H9 (cell line): ENCODE results near the gene GET3. TPM values are rescaled to one million over a fixed set of nuclear protein-coding genes. Genes with fewer than 3 reads are reported as not detected.

Experiments
- DNase-seq: peaks from one replicate; pipeline ENCODE4 v3.0.0-alpha.2; 2017
- H2AFZ ChIP-seq: one replicate; pipeline ENCODE4 v1.6.1; 2013; ENCODE audit warnings: mild to moderate bottlenecking, low read length, control low read depth, moderate library complexity
- H2AK5ac ChIP-seq: 2 replicates; pipeline ENCODE4 v1.6.1; 2013; ENCODE audit warnings: low read length, control low read depth, mixed read lengths; ENCODE audit not compliant: insufficient read length
- H2BK120ac ChIP-seq: one replicate; pipeline ENCODE4 v1.6.1; 2013; ENCODE audit warnings: low read depth, mild to moderate bottlenecking, low read length, control low read depth, inconsistent platforms; ENCODE audit not compliant: poor library complexity, severe bottlenecking
- H2BK12ac ChIP-seq: 2 replicates; pipeline ENCODE4 v1.6.1; 2013; ENCODE audit warnings: low read length, control low read depth, mixed read lengths, low read depth; ENCODE audit not compliant: insufficient read length
- H2BK15ac ChIP-seq: 2 replicates; pipeline ENCODE4 v1.6.1; 2013; ENCODE audit warnings: low read depth, low read length, control low read depth
- H2BK20ac ChIP-seq: one replicate; pipeline ENCODE4 v1.6.1; 2013; ENCODE audit warnings: low read depth, mild to moderate bottlenecking, low read length, control low read depth, inconsistent platforms; ENCODE audit not compliant: poor library complexity, severe bottlenecking
- H2BK5ac ChIP-seq: 2 replicates; pipeline ENCODE4 v1.6.1; 2013; ENCODE audit warnings: low read length, control low read depth, mixed read lengths; ENCODE audit not compliant: insufficient read length
- H3K14ac ChIP-seq: 2 replicates; pipeline ENCODE4 v1.6.1; 2013; ENCODE audit warnings: low read length, control low read depth; ENCODE audit not compliant: insufficient read depth
- H3K18ac ChIP-seq: 2 replicates; pipeline ENCODE4 v1.6.1; 2013; ENCODE audit warnings: low read depth, mild to moderate bottlenecking, mixed read lengths, low read length, control low read depth; ENCODE audit not compliant: insufficient read length
- H3K23ac ChIP-seq: 2 replicates; pipeline ENCODE4 v1.6.1; 2013; ENCODE audit warnings: low read length, control low read depth, mixed read lengths, low read depth; ENCODE audit not compliant: insufficient read length
- H3K23me2 ChIP-seq: 2 replicates; pipeline ENCODE4 v1.6.1; 2013; ENCODE audit warnings: low read depth, mild to moderate bottlenecking, mixed read lengths, low read length, control low read depth; ENCODE audit not compliant: insufficient read length, poor library complexity, severe bottlenecking
- H3K27ac ChIP-seq: 2 replicates; pipeline ENCODE4 v1.5.1; 2013; ENCODE audit warnings: low read length, control low read depth, mixed read lengths, low read depth; ENCODE audit not compliant: insufficient read length
- H3K27me3 ChIP-seq: 2 replicates; pipeline ENCODE4 v1.6.1; 2013; ENCODE audit warnings: low read length, control low read depth, inconsistent platforms; ENCODE audit not compliant: insufficient read depth
- H3K4ac ChIP-seq: 2 replicates; pipeline ENCODE4 v1.6.1; 2013; ENCODE audit warnings: low read depth, mild to moderate bottlenecking, control low read depth, inconsistent platforms, low read length, moderate library complexity
- H3K4me1 ChIP-seq: 2 replicates; pipeline ENCODE4 v1.6.1; 2013; ENCODE audit warnings: low read length, control low read depth, inconsistent platforms; ENCODE audit not compliant: insufficient read depth
- H3K4me2 ChIP-seq: 2 replicates; pipeline ENCODE4 v1.6.1; 2013; ENCODE audit warnings: low read length, control low read depth, mixed read lengths; ENCODE audit not compliant: insufficient read length, insufficient read depth
- H3K56ac ChIP-seq: 2 replicates; pipeline ENCODE4 v1.6.1; 2013; ENCODE audit warnings: low read depth, mild to moderate bottlenecking, mixed read lengths, low read length, control low read depth; ENCODE audit not compliant: insufficient read length
- H3K79me1 ChIP-seq: 2 replicates; pipeline ENCODE4 v1.6.1; 2013; ENCODE audit warnings: low read depth, mild to moderate bottlenecking, moderate library complexity, low read length, control low read depth, inconsistent platforms; ENCODE audit not compliant: insufficient read depth, poor library complexity, severe bottlenecking
- H3K79me2 ChIP-seq: 2 replicates; pipeline ENCODE4 v1.6.1; 2013; ENCODE audit warnings: low read length, control low read depth, inconsistent platforms; ENCODE audit not compliant: insufficient read depth
- H3K9ac ChIP-seq: 2 replicates; pipeline ENCODE4 v1.6.1; 2013; ENCODE audit warnings: low read length, control low read depth, mixed read lengths; ENCODE audit not compliant: insufficient read length; ENCODE audit errors: extremely low read depth
- H3K9me3 ChIP-seq: one replicate; pipeline ENCODE4 v1.6.1; 2013; ENCODE audit warnings: low read depth, low read length, inconsistent platforms; ENCODE audit not compliant: control insufficient read depth
- H3T11ph ChIP-seq: one replicate; pipeline ENCODE4 v1.6.1; 2013; ENCODE audit warnings: mild to moderate bottlenecking, low read length, control low read depth, inconsistent platforms
- H4K20me1 ChIP-seq: one replicate; pipeline ENCODE4 v1.6.1; 2013; ENCODE audit not compliant: control insufficient read depth, insufficient read length, insufficient read depth
- H4K5ac ChIP-seq: 2 replicates; pipeline ENCODE4 v1.6.1; 2013; ENCODE audit warnings: low read depth, mild to moderate bottlenecking, mixed read lengths, low read length, control low read depth; ENCODE audit not compliant: insufficient read length
- H4K8ac ChIP-seq: replicated peaks from 2 replicates; pipeline ENCODE4 v1.6.1; 2013; ENCODE audit warnings: low read length, control low read depth, mixed read lengths, low read depth; ENCODE audit not compliant: insufficient read length
- H4K91ac ChIP-seq: 2 replicates; pipeline ENCODE4 v1.6.1; 2013; ENCODE audit warnings: low read depth, mild to moderate bottlenecking, moderate library complexity, mixed read lengths, low read length, control low read depth; ENCODE audit not compliant: insufficient read length
- H3K27ac Mint-ChIP-seq, 3 experiments: 2 replicates in 2 of 3; 3 replicates in 1 of 3; pipeline ENCODE4 v1.8.0; 2020 to 2021; ENCODE audit warnings: mixed read lengths in 3 of 3, mild to moderate bottlenecking in 1 of 3, moderate library complexity in 1 of 3
- H3K27me3 Mint-ChIP-seq: 2 replicates; pipeline ENCODE4 v1.8.0; 2021; ENCODE audit warnings: low read depth, mild to moderate bottlenecking, moderate library complexity, mixed read lengths
- H3K36me3 Mint-ChIP-seq, 3 experiments: 2 replicates in 2 of 3; 3 replicates in 1 of 3; pipeline ENCODE4 v1.8.0; 2020 to 2021; ENCODE audit warnings: low read depth in 3 of 3, mixed read lengths in 3 of 3; ENCODE audit not compliant: insufficient read depth in 1 of 3
- H3K4me1 Mint-ChIP-seq, 2 experiments: 2 replicates each; pipeline ENCODE4 v1.8.0; 2020; ENCODE audit warnings: mixed read lengths in 2 of 2
- H3K4me3 Mint-ChIP-seq, 2 experiments: 2 replicates in 1 of 2; 3 replicates in 1 of 2; pipeline ENCODE4 v1.8.0; 2020 to 2021; ENCODE audit warnings: mild to moderate bottlenecking in 2 of 2, mixed read lengths in 2 of 2, moderate library complexity in 1 of 2
- H3K9me3 Mint-ChIP-seq, 2 experiments: 2 replicates in 1 of 2; 3 replicates in 1 of 2; pipeline ENCODE4 v1.8.0; 2020; ENCODE audit warnings: mild to moderate bottlenecking in 2 of 2, mixed read lengths in 2 of 2, moderate library complexity in 1 of 2
- CTCF ChIP-seq: fragments of 200-600 bp; sonication (generic); conservative IDR thresholded peaks from 3 replicates; pipeline ENCODE4 v1.8.0; 2021; ENCODE audit warnings: antibody characterized with exemption, mild to moderate bottlenecking
- WGBS: extraction: QIAGEN DNeasy Blood & Tissue Kit; methylation state at CpG from one replicate; pipeline ENCODE4 v1.1.7; 2013; ENCODE audit warnings: missing lambda C conversion rate, low lambda C conversion rate, mixed read lengths; ENCODE audit not compliant: insufficient read length; ENCODE audit errors: extremely low coverage; 5-methylcytosine and 5-hydroxymethylcytosine counted together
- total RNA-seq: library from RNA; stranded (reverse); gene quantifications from 2 replicates; pipeline ENCODE4 v1.2.1, GENCODE V29; 2021

GET3 gene
- total RNA-seq, 1 experiment from 2014 or later = 81.6 TPM

DNA sequence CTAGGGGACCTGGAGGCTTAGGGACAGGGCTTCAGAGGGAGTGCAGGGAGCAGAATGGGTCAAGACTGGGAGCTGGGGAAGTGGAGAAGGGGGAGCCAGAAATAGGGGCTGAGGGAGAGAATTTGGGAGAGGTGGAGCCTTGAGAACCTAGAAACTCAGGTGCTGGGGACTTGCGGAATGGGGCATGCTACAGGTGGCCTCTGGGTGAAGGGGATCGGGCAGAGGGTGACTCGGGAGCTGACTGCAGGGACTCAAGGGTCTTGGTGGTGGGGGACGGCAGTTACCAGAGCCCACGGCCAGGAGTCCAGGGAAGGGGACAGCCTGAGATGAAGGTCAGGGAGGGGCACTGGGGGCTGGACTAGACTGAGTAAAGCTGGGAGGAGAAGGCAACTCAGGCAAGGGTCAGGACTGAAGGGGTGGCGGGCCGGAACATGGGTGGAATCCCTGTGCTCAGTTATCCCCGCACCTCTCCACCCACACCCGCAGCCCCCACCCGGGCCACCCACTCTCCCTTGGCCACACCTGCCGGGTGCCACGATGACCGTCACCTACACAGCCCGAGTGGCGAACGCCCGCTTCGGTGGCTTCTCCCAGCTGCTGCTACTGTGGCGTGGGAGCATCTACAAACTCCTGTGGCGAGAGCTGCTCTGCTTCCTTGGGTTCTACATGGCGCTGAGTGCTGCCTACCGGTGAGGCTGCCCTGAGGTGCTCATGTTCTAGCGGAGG lies 14.9 kb downstream of the GET3 start:
- H3K4ac ChIP-seq = no peak overlapping the region
- H3K9me3 Mint-ChIP-seq = peaks cover 3 to 5% of the 10 kb centered on the region in 2 experiments; a peak in 3 of 5 replicates
- H3K27ac Mint-ChIP-seq = no peak overlapping the region
- H3K4me1 ChIP-seq = no peaks in the 10 kb centered on the region
- DNase-seq = no peak
- no peak overlapping the region for H4K8ac ChIP-seq
- H3K56ac ChIP-seq = no peak overlapping the region
- peaks cover 11 to 12% (median 11%) of the 10 kb centered on the region in 3 experiments for H3K36me3 Mint-ChIP-seq
- no peak overlapping the region for H2BK120ac ChIP-seq
- no peaks in the 10 kb centered on the region for H3K27me3 ChIP-seq
- no peak for TF ChIP-seq CTCF
- no peak overlapping the region for H2BK20ac ChIP-seq
- no CpG with 5 or more reads among the region's 23 CpGs for WGBS
- H3K4me1 Mint-ChIP-seq = peaks cover 18 to 35% of the 10 kb centered on the region in 2 experiments
- H3K79me1 ChIP-seq = no peaks in the 10 kb centered on the region
- peak overlapping the region; percentile 49 to 79 for H3K4me3 Mint-ChIP-seq
- H3K4me2 ChIP-seq = peak overlapping the region; percentile 29
- no peak overlapping the region for H3T11ph ChIP-seq
- H4K91ac ChIP-seq = no peak overlapping the region
- H4K5ac ChIP-seq = no peak overlapping the region
- no peak overlapping the region for H2AFZ ChIP-seq
- no peak overlapping the region for H3K14ac ChIP-seq
- H3K27me3 Mint-ChIP-seq = peaks cover 66% of the 10 kb centered on the region
- no peak overlapping the region for H3K9ac ChIP-seq
- no peak overlapping the region for H3K27ac ChIP-seq
- H2BK15ac ChIP-seq = no peak overlapping the region
- no peak overlapping the region for H3K18ac ChIP-seq
- H2BK12ac ChIP-seq = no peak overlapping the region
- H2BK5ac ChIP-seq = no peak overlapping the region
- H4K20me1 ChIP-seq = no peaks in the 10 kb centered on the region
- no peaks in the 10 kb centered on the region for H3K9me3 ChIP-seq
- no peak overlapping the region for H2AK5ac ChIP-seq
- no peaks in the 10 kb centered on the region for H3K79me2 ChIP-seq
- H3K23ac ChIP-seq = no peak overlapping the region
- peaks cover 6% of the 10 kb centered on the region for H3K23me2 ChIP-seq
